ENCODE results near the gene BFSP2. TPM values are rescaled to one million over a fixed set of nuclear protein-coding genes. Genes with fewer than 3 reads are reported as not detected.

BFSP2 gene
- total RNA-seq, 1 experiment from 2014 or later: not detected

GRCh38 chr3:133467780-133468179 is 67.9 kb downstream of the BFSP2 start:
- BruUV-seq (replicated peaks): no TSS peak
- ChIA-PET CTCF (interaction anchor here (0.5 to 3.6 kb wide), 8 partner anchors 19 to 736 kb away, joined by 3 to 18 read pairs (median 4); partner anchors contain the start of gene CDV3), POLR2A (interaction anchor here (0.7 to 2.6 kb wide), 4 partner anchors 21 to 115 kb away, joined by 4 to 9 read pairs (median 6); partner anchors contain the start of gene CDV3)
- intact Hi-C loops (cut with micrococcal nuclease): loop anchor here (10.0 kb wide), 1 partner anchor 197 kb away; the partner anchor contains the start of gene TOPBP1
- no peak for DNase-seq (ENCODE audit: unreplicated experiment)
- H3K4me3 Mint-ChIP-seq (ENCODE audit: unreplicated experiment): no peak overlapping the region
- no peaks in the 10 kb centered on the region for H3K36me3 Mint-ChIP-seq (ENCODE audit: insufficient read depth, unreplicated experiment)
- H3K27me3 Mint-ChIP-seq (ENCODE audit: insufficient read depth, unreplicated experiment): no peaks in the 10 kb centered on the region
- TF ChIP-seq CTCF (IDR thresholded peaks at IDR 0.05; ENCODE audit: unreplicated experiment): no peak
- H3K27ac Mint-ChIP-seq (ENCODE audit: low read depth, unreplicated experiment): no peak overlapping the region
- H3K9me3 Mint-ChIP-seq (ENCODE audit: unreplicated experiment): no peaks in the 10 kb centered on the region
- no peaks in the 10 kb centered on the region for H3K4me1 Mint-ChIP-seq (ENCODE audit: insufficient read depth, unreplicated experiment)

- no peaks in the 10 kb centered on the region for H3K27me3 Mint-ChIP-seq (ENCODE audit: insufficient read depth, unreplicated experiment)
- H3K36me3 Mint-ChIP-seq (ENCODE audit: insufficient read depth, unreplicated experiment): no peaks in the 10 kb centered on the region
- no peak overlapping the region for H3K4me3 Mint-ChIP-seq (ENCODE audit: unreplicated experiment)
- no peak overlapping the region for H3K27ac Mint-ChIP-seq (ENCODE audit: low read depth, unreplicated experiment)
- intact Hi-C loops (cut with micrococcal nuclease): loop anchor here (10.0 kb wide), 1 partner anchor 197 kb away; the partner anchor contains the start of gene TOPBP1
- no peaks in the 10 kb centered on the region for H3K9me3 Mint-ChIP-seq (ENCODE audit: unreplicated experiment)
- ChIA-PET CTCF (interaction anchor here (0.7 to 3.6 kb wide), 6 partner anchors 11 to 110 kb away, joined by 3 to 18 read pairs (median 4); partner anchors contain the start of gene CDV3), POLR2A (interaction anchor here (0.8 to 2.6 kb wide), 4 partner anchors 12 to 109 kb away, joined by 3 to 9 read pairs (median 6); partner anchors contain the start of gene CDV3)
- no peaks in the 10 kb centered on the region for H3K4me1 Mint-ChIP-seq (ENCODE audit: insufficient read depth, unreplicated experiment)
- BruUV-seq (replicated peaks): no TSS peak
- no peak for TF ChIP-seq CTCF (IDR thresholded peaks at IDR 0.05; ENCODE audit: unreplicated experiment)
- DNase-seq (ENCODE audit: unreplicated experiment): no peak
Measured at GRCh38 chr3:133468251-133468721, 68.4 kb downstream of the BFSP2 start.

GRCh38 chr3:133469140-133469731 is 69.4 kb downstream of the BFSP2 start:
- BruUV-seq (replicated peaks): no TSS peak
- CTCF ChIA-PET: interaction anchor here (1.4 to 3.6 kb wide), 2 partner anchors 12 to 109 kb away, joined by 6 to 18 read pairs; no protein-coding TSS in a partner anchor
- POLR2A ChIA-PET: interaction anchor here (0.8 to 2.6 kb wide), 3 partner anchors 11 to 108 kb away, joined by 3 to 9 read pairs (median 7); no protein-coding TSS in a partner anchor
- Mint-ChIP-seq H3K4me1 (ENCODE audit: insufficient read depth, unreplicated experiment) (peaks cover 5% of the 10 kb centered on the region), H3K9me3 (ENCODE audit: unreplicated experiment) (no peaks in the 10 kb centered on the region), H3K27me3 (ENCODE audit: insufficient read depth, unreplicated experiment) (no peaks in the 10 kb centered on the region), H3K4me3 (ENCODE audit: unreplicated experiment) (no peak overlapping the region), H3K36me3 (ENCODE audit: insufficient read depth, unreplicated experiment) (no peaks in the 10 kb centered on the region), H3K27ac (ENCODE audit: low read depth, unreplicated experiment) (no peak overlapping the region)
- intact Hi-C loops (cut with micrococcal nuclease): loop anchor here (10.0 kb wide), 1 partner anchor 196 kb away; the partner anchor contains the start of gene TOPBP1
- no peak for DNase-seq (ENCODE audit: unreplicated experiment)
- no peak for TF ChIP-seq CTCF (IDR thresholded peaks at IDR 0.05; ENCODE audit: unreplicated experiment)

DNA sequence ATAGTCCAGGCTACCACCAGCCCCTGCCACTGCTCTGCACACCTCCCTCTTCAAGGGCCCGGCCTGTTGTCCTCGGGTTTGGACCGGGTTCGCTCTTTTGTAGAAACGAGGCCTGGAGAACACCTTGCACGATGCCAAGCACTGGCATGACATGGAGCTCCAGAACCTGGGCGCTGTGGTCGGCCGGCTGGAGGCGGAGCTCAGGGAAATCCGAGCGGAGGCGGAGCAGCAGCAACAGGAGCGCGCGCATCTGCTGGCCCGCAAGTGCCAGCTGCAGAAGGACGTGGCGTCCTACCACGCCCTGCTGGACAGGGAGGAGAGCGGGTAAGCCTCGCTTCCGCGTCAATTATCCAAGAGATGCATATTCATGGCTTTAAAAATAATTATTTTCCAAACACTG is 72.4 kb downstream of the BFSP2 start:
- Mint-ChIP-seq H3K27ac (ENCODE audit: low read depth, unreplicated experiment) (no peak overlapping the region), H3K27me3 (ENCODE audit: insufficient read depth, unreplicated experiment) (no peaks in the 10 kb centered on the region), H3K36me3 (ENCODE audit: insufficient read depth, unreplicated experiment) (no peaks in the 10 kb centered on the region), H3K9me3 (ENCODE audit: unreplicated experiment) (no peaks in the 10 kb centered on the region), H3K4me3 (ENCODE audit: unreplicated experiment) (no peak overlapping the region), H3K4me1 (ENCODE audit: insufficient read depth, unreplicated experiment) (peaks cover 6% of the 10 kb centered on the region)
- ChIA-PET CTCF (interaction anchor here (0.6 to 1.3 kb wide), 3 partner anchors 8 to 97 kb away, joined by 3 to 6 read pairs (median 5); no protein-coding TSS in a partner anchor), POLR2A (no interaction called here)
- no peak for TF ChIP-seq CTCF (IDR thresholded peaks at IDR 0.05; ENCODE audit: unreplicated experiment)
- no TSS peak for BruUV-seq (replicated peaks)
- intact Hi-C loops (cut with micrococcal nuclease): no loop called here
- DNase-seq (ENCODE audit: unreplicated experiment): no peak

Measured in MCF 10A (cell line).